Panc1 (cell line): ENCODE measurements around the gene KCTD14. TPM values are rescaled to one million over a fixed set of nuclear protein-coding genes. Genes with fewer than 3 reads are reported as not detected.

Source experiments
- ATAC-seq: fragments of 200-7000 bp; cut with Tn5 transposase; 2 replicates; pipeline ENCODE4 v1.9.1; 2020; ENCODE audit warnings: mild to moderate bottlenecking, moderate library complexity
- BruUV-seq: library from RNA; stranded (reverse); fragments of 400-500 nt; replicated peaks from 2 replicates; lab custom pipeline; 2021; lab: Mats Ljungman, UMichigan
- CTCF ChIA-PET: fragments of 300-600 bp; sonication (Branson Sonifier 250); formaldehyde crosslinking; loops from one replicate; lab custom pipeline; 2022; ENCODE audit warnings: antibody characterized with exemption; lab: Charles Lee
- POLR2A ChIA-PET: fragments of 300-600 bp; sonication (Branson Sonifier 250); formaldehyde crosslinking; loops from one replicate; lab custom pipeline; 2022; ENCODE audit warnings: antibody characterized with exemption; lab: Charles Lee
- DNase-seq: peaks from one replicate; pipeline ENCODE4 v3.0.0-alpha.2; 2010; ENCODE audit warnings: low read depth, low spot score
- H3K27ac ChIP-seq: 2 replicates; pipeline ENCODE4 v1.5.1; 2011; ENCODE audit warnings: mild to moderate bottlenecking, low read length, inconsistent platforms
- H3K27me3 ChIP-seq: fragments of 200-500 bp; sonication (Bioruptor generic); 2 replicates; pipeline ENCODE4 v1.6.0; 2014; ENCODE audit warnings: low read length, inconsistent platforms; ENCODE audit not compliant: control insufficient read depth, insufficient read depth
- H3K36me3 ChIP-seq: fragments of 200-500 bp; sonication (Bioruptor generic); 2 replicates; pipeline ENCODE4 v1.5.1; 2014; ENCODE audit warnings: inconsistent platforms, mild to moderate bottlenecking, low read length, moderate library complexity; ENCODE audit not compliant: control insufficient read depth, insufficient read depth
- H3K4me1 ChIP-seq: 2 replicates; pipeline ENCODE4 v1.5.1; 2011; ENCODE audit warnings: inconsistent platforms, mild to moderate bottlenecking, low read length, moderate library complexity; ENCODE audit not compliant: control insufficient read depth, insufficient read depth
- H3K4me3 ChIP-seq, 2 experiments: 2 replicates each; pipeline ENCODE4 v1.5.1; 2011 to 2012; ENCODE audit warnings: low read depth in 2 of 2, low read length in 2 of 2, mild to moderate bottlenecking in 2 of 2, inconsistent platforms in 1 of 2, moderate library complexity in 1 of 2
- H3K9me3 ChIP-seq: fragments of 200-500 bp; sonication (Bioruptor generic); 2 replicates; pipeline ENCODE4 v1.5.1; 2014; ENCODE audit warnings: low read depth, mild to moderate bottlenecking, inconsistent platforms, low read length, moderate library complexity; ENCODE audit not compliant: control insufficient read depth, insufficient read depth
- CTCF ChIP-seq: fragments of 450-650 bp; IDR thresholded peaks from 2 replicates; pipeline ENCODE4 v1.5.1; 2017; ENCODE audit warnings: mild to moderate bottlenecking
- POLR2AphosphoS5 ChIP-seq: IDR thresholded peaks from 2 replicates; pipeline ENCODE4 v1.6.1; 2012; ENCODE audit warnings: mild to moderate bottlenecking, low read depth, low read length, moderate library complexity
- REST ChIP-seq, 2 experiments: IDR thresholded peaks; 2 replicates each; pipeline ENCODE4 v1.6.1; 2011 to 2012; ENCODE audit warnings: low read depth in 2 of 2, control low read depth in 1 of 2, low read length in 1 of 2, mild to moderate bottlenecking in 1 of 2, moderate library complexity in 1 of 2; ENCODE audit not compliant: insufficient read depth in 1 of 2
- SIN3A ChIP-seq: IDR thresholded peaks from 2 replicates; pipeline ENCODE4 v1.6.1; 2012; ENCODE audit warnings: low read depth, mild to moderate bottlenecking, low read length, moderate library complexity, borderline replicate concordance; ENCODE audit not compliant: insufficient read depth
- TCF7L2 ChIP-seq: IDR thresholded peaks from 2 replicates; pipeline ENCODE4 v1.6.1; 2011; ENCODE audit warnings: mild to moderate bottlenecking, low read depth, low read length, inconsistent platforms
- in situ Hi-C: cut with HindIII; loops from 2 replicates; pipeline ENCODE4 v1.10.0; 2016; ENCODE audit warnings: low sequenced_read_pairs, low pct_unique_long_range_greater_than_20kb
- intact Hi-C: fragments of 100-400 bp; cut with micrococcal nuclease; formaldehyde crosslinking; loops from one replicate; pipeline ENCODE4 v1.10.0; 2022; ENCODE audit not compliant: unreplicated experiment
- total RNA-seq: library from RNA; stranded (reverse); gene quantifications from one replicate; pipeline ENCODE4 v1.2.1, GENCODE V29; 2021; ENCODE audit not compliant: unreplicated experiment

KCTD14 gene
- total RNA-seq, 1 experiment from 2014 or later: 19.3 TPM

DNA sequence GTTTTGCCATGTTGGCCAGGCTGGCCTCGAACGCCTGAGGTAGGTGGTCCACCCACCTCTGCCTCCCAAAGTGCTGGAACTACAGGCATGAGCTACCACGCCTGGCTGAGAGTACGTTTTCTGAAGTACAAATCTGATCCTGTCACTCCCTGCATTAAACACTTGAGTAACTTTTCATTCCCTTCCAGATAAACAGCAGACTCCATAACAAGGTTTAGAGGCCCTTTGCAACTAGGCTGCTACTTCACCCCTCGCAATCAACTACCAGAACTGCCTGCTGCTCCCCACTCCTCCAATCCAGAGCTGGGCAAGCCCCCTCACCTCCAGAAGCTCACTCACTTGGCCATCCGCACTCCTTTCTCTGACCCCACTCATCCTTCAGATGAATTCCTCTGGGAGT lies 1.5 kb downstream of the KCTD14 start:
- POLR2A ChIA-PET: interaction anchor here (0.6 kb wide), 1 partner anchor 871 kb away, joined by 4 read pairs; no protein-coding TSS in a partner anchor
- intact Hi-C loops: no loop called here

DNA sequence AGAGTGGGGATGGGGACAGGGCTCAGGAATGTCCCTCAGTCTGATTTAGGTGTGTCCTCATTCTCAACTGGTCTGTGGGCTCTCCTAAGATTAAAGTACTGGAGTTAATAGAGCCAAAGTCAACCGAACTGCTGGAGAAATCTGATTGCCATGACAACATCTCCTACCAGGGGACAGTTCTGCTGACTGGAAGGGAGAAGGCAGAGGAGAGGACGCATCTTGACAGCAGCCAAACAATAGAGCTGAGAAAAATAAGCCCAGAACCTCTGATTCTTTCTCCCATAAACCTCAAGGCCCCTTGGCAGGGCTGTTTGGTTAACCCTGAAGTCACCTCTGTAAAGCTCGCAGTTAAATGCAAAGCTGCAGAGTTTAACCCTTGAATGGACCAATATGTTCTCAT lies 2.8 kb downstream of the KCTD14 start:
- H3K36me3 ChIP-seq: no peaks in the 10 kb centered on the region
- TF ChIP-seq SIN3A (no peak), TCF7L2 (no peak), REST (IDR thresholded peaks at IDR 0.05; ENCODE audit: insufficient read depth in 1 of 2, low read depth in 2 of 2, low read length in 1 of 2) (no peak), CTCF (no peak), POLR2AphosphoS5 (no peak)
- in situ Hi-C loops (no loop called here), intact Hi-C loops (no loop called here)
- ATAC-seq (no peak), DNase-seq (no peak)
- H3K4me1 ChIP-seq: peaks cover 22% of the 10 kb centered on the region
- H3K27me3 ChIP-seq: no peaks in the 10 kb centered on the region
- H3K27ac ChIP-seq: no peak overlapping the region
- POLR2A ChIA-PET: interaction anchor here (1.1 kb wide), 1 partner anchor 12 kb away, joined by 3 read pairs; no protein-coding TSS in a partner anchor
- H3K4me3 ChIP-seq: peak overlapping the region in 1 of 2 experiments; percentile 2; a peak in 1 of 4 replicates
- TSS peak; percentile 37 for BruUV-seq
- CTCF ChIA-PET: no interaction called here
- no peaks in the 10 kb centered on the region for H3K9me3 ChIP-seq

More for the DNA sequence above, 1.5 kb downstream of the KCTD14 start:
- in situ Hi-C loops: no loop called here
- CTCF ChIA-PET: no interaction called here
- DNase-seq (no peak), ATAC-seq (no peak)
- Histone ChIP-seq H3K4me3 (peak overlapping the region; percentile 58 to 86; a peak in 3 of 4 replicates), H3K36me3 (no peaks in the 10 kb centered on the region), H3K4me1 (peaks cover 22% of the 10 kb centered on the region), H3K9me3 (no peaks in the 10 kb centered on the region), H3K27ac (peak overlapping the region; percentile 77), H3K27me3 (no peaks in the 10 kb centered on the region)
- TF ChIP-seq POLR2AphosphoS5 (no peak), TCF7L2 (no peak), SIN3A (no peak), REST (IDR thresholded peaks at IDR 0.05; ENCODE audit: insufficient read depth in 1 of 2, low read depth in 2 of 2, low read length in 1 of 2) (no peak), CTCF (no peak)
- no TSS peak for BruUV-seq
